ENCODE data around the gene LRRTM4. TPM values are rescaled to one million over a fixed set of nuclear protein-coding genes. Genes with fewer than 3 reads are reported as not detected.

Gene LRRTM4
- total RNA-seq, 1 experiment from 2014 or later: 3.6 TPM

GRCh38 chr2:76870011-76870410 is 652.2 kb downstream of the LRRTM4 start:
- H3K27me3 ChIP-seq (ENCODE audit: control insufficient read depth, insufficient read depth, low read length): no peaks in the 10 kb centered on the region
- no peak for DNase-seq
- no peak overlapping the region for H3K4me3 ChIP-seq (ENCODE audit: insufficient read depth, low read depth, low read length)

GRCh38 chr2:76867854-76868253 is 654.3 kb downstream of the LRRTM4 start:
- Histone ChIP-seq H3K36me3 (replicated peaks; ENCODE audit: control insufficient read depth, insufficient read depth, low read length) (no peaks in the 10 kb centered on the region), H3K27me3 (ENCODE audit: control insufficient read depth, insufficient read depth, low read length) (no peaks in the 10 kb centered on the region), H3K4me3 (ENCODE audit: insufficient read depth, low read depth, low read length) (no peak overlapping the region)
- no peak for DNase-seq

More at GRCh38 chr2:76870011-76870410, 652.2 kb downstream of the LRRTM4 start:
- no peaks in the 10 kb centered on the region for H3K36me3 ChIP-seq (replicated peaks; ENCODE audit: control insufficient read depth, insufficient read depth, low read length)

- DNase-seq: no peak
- H3K4me3 ChIP-seq (ENCODE audit: insufficient read depth, low read depth, low read length): no peak overlapping the region
- H3K36me3 ChIP-seq (replicated peaks; ENCODE audit: control insufficient read depth, insufficient read depth, low read length): no peaks in the 10 kb centered on the region
- no peaks in the 10 kb centered on the region for H3K27me3 ChIP-seq (ENCODE audit: control insufficient read depth, insufficient read depth, low read length)
Measured at GRCh38 chr2:76866464-76866863, 655.7 kb downstream of the LRRTM4 start.

GRCh38 chr2:76862901-76863300 is 659.3 kb downstream of the LRRTM4 start:
- H3K4me3 ChIP-seq (ENCODE audit: insufficient read depth, low read depth, low read length): no peak overlapping the region
- no peaks in the 10 kb centered on the region for H3K27me3 ChIP-seq (ENCODE audit: control insufficient read depth, insufficient read depth, low read length)
- no peak for DNase-seq
- no peaks in the 10 kb centered on the region for H3K36me3 ChIP-seq (replicated peaks; ENCODE audit: control insufficient read depth, insufficient read depth, low read length)

- H3K4me3 ChIP-seq (ENCODE audit: insufficient read depth, low read depth, low read length): no peak overlapping the region
- no peaks in the 10 kb centered on the region for H3K36me3 ChIP-seq (replicated peaks; ENCODE audit: control insufficient read depth, insufficient read depth, low read length)
- DNase-seq: no peak
- H3K27me3 ChIP-seq (ENCODE audit: control insufficient read depth, insufficient read depth, low read length): no peaks in the 10 kb centered on the region
Measured at GRCh38 chr2:76861708-76862107, 660.5 kb downstream of the LRRTM4 start.

GRCh38 chr2:76851000-76851399 is 671.2 kb downstream of the LRRTM4 start:
- Histone ChIP-seq H3K36me3 (replicated peaks; ENCODE audit: control insufficient read depth, insufficient read depth, low read length) (no peaks in the 10 kb centered on the region), H3K4me3 (ENCODE audit: insufficient read depth, low read depth, low read length) (no peak overlapping the region), H3K27me3 (ENCODE audit: control insufficient read depth, insufficient read depth, low read length) (no peaks in the 10 kb centered on the region)
- DNase-seq: no peak

GRCh38 chr2:76849086-76849485 is 673.1 kb downstream of the LRRTM4 start:
- no peaks in the 10 kb centered on the region for H3K27me3 ChIP-seq (ENCODE audit: control insufficient read depth, insufficient read depth, low read length)
- DNase-seq: no peak
- no peak overlapping the region for H3K4me3 ChIP-seq (ENCODE audit: insufficient read depth, low read depth, low read length)
- H3K36me3 ChIP-seq (replicated peaks; ENCODE audit: control insufficient read depth, insufficient read depth, low read length): no peaks in the 10 kb centered on the region

- DNase-seq: no peak
- no peak overlapping the region for H3K4me3 ChIP-seq (ENCODE audit: insufficient read depth, low read depth, low read length)
- H3K27me3 ChIP-seq (ENCODE audit: control insufficient read depth, insufficient read depth, low read length): no peaks in the 10 kb centered on the region
- H3K36me3 ChIP-seq (replicated peaks; ENCODE audit: control insufficient read depth, insufficient read depth, low read length): no peaks in the 10 kb centered on the region
Measured at GRCh38 chr2:76839826-76840225, 682.4 kb downstream of the LRRTM4 start.

- DNase-seq: no peak
- Histone ChIP-seq H3K27me3 (ENCODE audit: control insufficient read depth, insufficient read depth, low read length) (no peaks in the 10 kb centered on the region), H3K4me3 (ENCODE audit: insufficient read depth, low read depth, low read length) (no peak overlapping the region), H3K36me3 (replicated peaks; ENCODE audit: control insufficient read depth, insufficient read depth, low read length) (no peaks in the 10 kb centered on the region)
Measured at GRCh38 chr2:76829374-76830234, 692.6 kb downstream of the LRRTM4 start.

- Histone ChIP-seq H3K36me3 (replicated peaks; ENCODE audit: control insufficient read depth, insufficient read depth, low read length) (no peaks in the 10 kb centered on the region), H3K27me3 (ENCODE audit: control insufficient read depth, insufficient read depth, low read length) (no peaks in the 10 kb centered on the region), H3K4me3 (ENCODE audit: insufficient read depth, low read depth, low read length) (no peak overlapping the region)
- DNase-seq: no peak
Measured at GRCh38 chr2:76826691-76827090, 695.5 kb downstream of the LRRTM4 start.

- DNase-seq: no peak
- Histone ChIP-seq H3K4me3 (ENCODE audit: insufficient read depth, low read depth, low read length) (no peak overlapping the region), H3K36me3 (replicated peaks; ENCODE audit: control insufficient read depth, insufficient read depth, low read length) (no peaks in the 10 kb centered on the region), H3K27me3 (ENCODE audit: control insufficient read depth, insufficient read depth, low read length) (no peaks in the 10 kb centered on the region)
Measured at GRCh38 chr2:76825140-76825970, 696.8 kb downstream of the LRRTM4 start.

- Histone ChIP-seq H3K36me3 (replicated peaks; ENCODE audit: control insufficient read depth, insufficient read depth, low read length) (no peaks in the 10 kb centered on the region), H3K27me3 (ENCODE audit: control insufficient read depth, insufficient read depth, low read length) (no peaks in the 10 kb centered on the region), H3K4me3 (ENCODE audit: insufficient read depth, low read depth, low read length) (no peak overlapping the region)
- DNase-seq: no peak
Measured at GRCh38 chr2:76821731-76822130, 700.4 kb downstream of the LRRTM4 start.

- Histone ChIP-seq H3K36me3 (replicated peaks; ENCODE audit: control insufficient read depth, insufficient read depth, low read length) (no peaks in the 10 kb centered on the region), H3K27me3 (ENCODE audit: control insufficient read depth, insufficient read depth, low read length) (no peaks in the 10 kb centered on the region), H3K4me3 (ENCODE audit: insufficient read depth, low read depth, low read length) (no peak overlapping the region)
- no peak for DNase-seq
Measured at GRCh38 chr2:76813084-76813483, 709.1 kb downstream of the LRRTM4 start.

GRCh38 chr2:76812156-76812555 is 710.0 kb downstream of the LRRTM4 start:
- Histone ChIP-seq H3K4me3 (ENCODE audit: insufficient read depth, low read depth, low read length) (no peak overlapping the region), H3K36me3 (replicated peaks; ENCODE audit: control insufficient read depth, insufficient read depth, low read length) (no peaks in the 10 kb centered on the region), H3K27me3 (ENCODE audit: control insufficient read depth, insufficient read depth, low read length) (no peaks in the 10 kb centered on the region)
- DNase-seq: no peak

- H3K4me3 ChIP-seq (ENCODE audit: insufficient read depth, low read depth, low read length): no peak overlapping the region
- no peak for DNase-seq
Measured at GRCh38 chr2:76809136-76809535, 713.0 kb downstream of the LRRTM4 start.

More at GRCh38 chr2:76809136-76809535, 713.0 kb downstream of the LRRTM4 start:
- Histone ChIP-seq H3K27me3 (ENCODE audit: control insufficient read depth, insufficient read depth, low read length) (no peaks in the 10 kb centered on the region), H3K36me3 (replicated peaks; ENCODE audit: control insufficient read depth, insufficient read depth, low read length) (no peaks in the 10 kb centered on the region)
